Left cardiac atrium (tissue), 2 donors: Measurements from ENCODE around the gene ECE2. TPM values are rescaled to one million over a fixed set of nuclear protein-coding genes. Genes with fewer than 3 reads are reported as not detected.

Source experiments
- microRNA-seq, 2 donors: library from miRNA; unstranded; fragments of <30 nt; microRNA quantifications; one replicate each; pipeline ENCODE4 v1.2.0, GENCODE V29; 2020
- total RNA-seq, 2 donors: library from RNA; stranded (reverse); fragmentation: NEBNext Ultra II Directional; extraction: Animal tissue kit (Norgen Biotek cat#: 25700); gene quantifications; one replicate each; pipeline ENCODE4 v1.2.1, GENCODE V29; 2021
- donor health status: DM: no; HTN: yes; CAD: no; lungs with severe emphysema.
- donor health status: DM: yes; HTN: yes; CAD: no.

Gene ECE2
- total RNA-seq, 2 donors from 2014 or later: 1.1 TPM; not detected in 1

Small RNA genes lying within 50 kb of the gene (microRNA-seq; reads per million reads assigned to microRNA genes)
- 0 reads per million in 2 donors for gene MIR1224

Other genes starting within 250 kb of the ECE2 start
- not detected for gene HTR3D, start 244.3 kb upstream of the ECE2 start, total RNA-seq
- gene HTR3C, start 223.0 kb upstream of the ECE2 start, total RNA-seq: not detected
- not detected for gene HTR3E, start 179.0 kb upstream of the ECE2 start, total RNA-seq
- gene EIF2B5, start 140.7 kb upstream of the ECE2 start, total RNA-seq: 10 to 100 TPM; 29.1 to 30.5 TPM
- gene DVL3, start 120.6 kb upstream of the ECE2 start, total RNA-seq: 10 to 100 TPM; 42.6 to 66.2 TPM
- gene AP2M1, start 101.2 kb upstream of the ECE2 start, total RNA-seq: 100 to 1,000 TPM; 278 to 314 TPM
- 10 to 100 TPM; 54.4 to 78.2 TPM for gene ABCF3, start 89.8 kb upstream of the ECE2 start, total RNA-seq
- not detected for gene VWA5B2, start 46.4 kb upstream of the ECE2 start, total RNA-seq
- gene ALG3, start 27.1 kb upstream of the ECE2 start, total RNA-seq: 10 to 100 TPM; 23.2 to 28.2 TPM
- gene EEF1AKMT4, start 26.4 kb upstream of the ECE2 start, total RNA-seq: 1 to 10 TPM; 1.9 to 3.1 TPM
- under 1 TPM in 1 of 2 donors, not detected in 1; 0.18 TPM for gene CAMK2N2, start 14.5 kb upstream of the ECE2 start, total RNA-seq
- 100 to 1,000 TPM; 176 to 217 TPM for gene PSMD2, start 23.2 kb downstream of the ECE2 start, total RNA-seq
- 100 to 1,000 TPM; 229 to 275 TPM for gene EIF4G1, start 38.6 kb downstream of the ECE2 start, total RNA-seq
- 10 to 100 TPM; 21.0 to 31.1 TPM for gene FAM131A, start 61.6 kb downstream of the ECE2 start, total RNA-seq
- 1 to 10 TPM; 2.3 to 2.6 TPM for gene CLCN2, start 85.6 kb downstream of the ECE2 start, total RNA-seq
- 10 to 100 TPM; 26.8 to 34.4 TPM for gene POLR2H, start 85.7 kb downstream of the ECE2 start, total RNA-seq
- under 1 TPM; 0.50 to 0.58 TPM for gene THPO, start 102.2 kb downstream of the ECE2 start, total RNA-seq
- 10 to 100 TPM in 1 of 2 donors, 1 to 10 TPM in 1; 7.2 to 12.2 TPM for gene CHRD, start 104.0 kb downstream of the ECE2 start, total RNA-seq